Breast epithelium (tissue), 4 donors: ENCODE results near the gene MINDY2. TPM values are rescaled to one million over a fixed set of nuclear protein-coding genes. Genes with fewer than 3 reads are reported as not detected.

Experiments
- DNase-seq, 2 donors: peaks; one replicate each; pipeline ENCODE4 v3.0.0-alpha.2; 2019; ENCODE audit warnings: low spot score in 2 of 2
- H3K27ac ChIP-seq, 2 donors: fragments of 200-600 bp; sonication (generic) in 1 of 2; one replicate each; pipeline ENCODE4 v1.5.1; 2016 to 2019; ENCODE audit warnings: mild to moderate bottlenecking in 1 of 2
- H3K27me3 ChIP-seq, 2 donors: fragments of 200-600 bp; sonication (generic) in 1 of 2; one replicate each; pipeline versions ENCODE4 v1.5.1 to v1.6.0; 2017 to 2019; ENCODE audit warnings: control low read depth in 1 of 2, mild to moderate bottlenecking in 1 of 2
- H3K36me3 ChIP-seq: fragments of 200-600 bp; one replicate; pipeline ENCODE4 v1.5.1; 2019
- H3K4me1 ChIP-seq, 2 donors: fragments of 200-600 bp; sonication (generic); one replicate each; pipeline ENCODE4 v1.5.1; 2016 to 2019; ENCODE audit warnings: control low read depth in 1 of 2
- H3K4me3 ChIP-seq, 3 donors: fragments of 200-600 bp; sonication (generic); 1 replicate in 2 of 3; 2 replicates in 1 of 3; pipeline ENCODE4 v1.5.1; 2016 to 2019; ENCODE audit warnings: mild to moderate bottlenecking in 3 of 3, moderate library complexity in 2 of 3
- H3K9me3 ChIP-seq, 2 donors: fragments of 200-600 bp; sonication (generic) in 1 of 2; one replicate each; pipeline ENCODE4 v1.5.1; 2016 to 2019; ENCODE audit warnings: control low read depth in 1 of 2
- CTCF ChIP-seq, 3 donors: fragments of 450-650 bp; IDR thresholded peaks; one replicate each; pipeline ENCODE4 v1.5.1; 2016 to 2017; ENCODE audit warnings: antibody characterized with exemption in 3 of 3, mild to moderate bottlenecking in 3 of 3, moderate library complexity in 3 of 3
- POLR2A ChIP-seq: fragments of 450-650 bp; IDR thresholded peaks from one replicate; pipeline ENCODE4 v1.6.1; 2016; ENCODE audit warnings: antibody characterized with exemption, mild to moderate bottlenecking, moderate library complexity
- POLR2AphosphoS5 ChIP-seq, 3 donors: sonication (generic); formaldehyde crosslinking; IDR thresholded peaks; one replicate each; pipeline ENCODE4 v1.6.1; 2017; ENCODE audit warnings: antibody characterized with exemption in 3 of 3
- intact Hi-C: fragments of 100-400 bp; cut with DNase I; formaldehyde crosslinking; loops from one replicate; pipeline ENCODE4 v1.15.1; 2023; ENCODE audit warnings: low total_unique reads
- total RNA-seq, 3 donors: library from RNA; depleted of rRNA; stranded (reverse); fragments of >200 nt; gene quantifications; one replicate each; pipeline ENCODE4 v1.1.0, GENCODE V29; 2016

Gene MINDY2
- total RNA-seq, 3 donors from 2014 or later: 11.8 to 22.5 (median 17.7) TPM

DNA sequence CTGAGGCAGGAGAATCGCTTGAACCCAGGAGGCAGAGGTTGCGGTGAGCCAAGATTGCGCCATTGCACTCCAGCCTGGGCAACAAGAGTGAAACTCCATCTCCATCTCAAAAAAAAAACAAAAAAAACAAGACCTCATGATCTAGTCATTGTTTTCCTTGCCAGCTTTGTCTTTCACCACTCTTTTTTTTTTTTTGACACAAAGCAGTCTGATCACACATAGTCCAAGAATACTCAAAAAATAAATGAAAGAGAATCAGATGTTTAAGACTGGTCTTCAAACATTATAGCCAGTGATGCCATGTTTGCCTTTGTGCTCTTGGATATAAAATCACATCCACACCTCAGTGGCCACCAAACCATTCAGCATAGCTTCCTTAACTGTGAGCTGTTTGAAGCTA is 15.8 kb upstream of the MINDY2 start:
- DNase-seq: no peak
- intact Hi-C loops: no loop called here
- no peak overlapping the region for H3K4me3 ChIP-seq
- no peaks in the 10 kb centered on the region for H3K36me3 ChIP-seq
- no peaks in the 10 kb centered on the region for H3K4me1 ChIP-seq
- H3K9me3 ChIP-seq: no peaks in the 10 kb centered on the region
- H3K27ac ChIP-seq: no peak overlapping the region
- TF ChIP-seq POLR2AphosphoS5 (IDR thresholded peaks at IDR 0.05) (no peak), POLR2A (no peak), CTCF (IDR thresholded peaks at IDR 0.05) (no peak)
- H3K27me3 ChIP-seq: no peaks in the 10 kb centered on the region

DNA sequence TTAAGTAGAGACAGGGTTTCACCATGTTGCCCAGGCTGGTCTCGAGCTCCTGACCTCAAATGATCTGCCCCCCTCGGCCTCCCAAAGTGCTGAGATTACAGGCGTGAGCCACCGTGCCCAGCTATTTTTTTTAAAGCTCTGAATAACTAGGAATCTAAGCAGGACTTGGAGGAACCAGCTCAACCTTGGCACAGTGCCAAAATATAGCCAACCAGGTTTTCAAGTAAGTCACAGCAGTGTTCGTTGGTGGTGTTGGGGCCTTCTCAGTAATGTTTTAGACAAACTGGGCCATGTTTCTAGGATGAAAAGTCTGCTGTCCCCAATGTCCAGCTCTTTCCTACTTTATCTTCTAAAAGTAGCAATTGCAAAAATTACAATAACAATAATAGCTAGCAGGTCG is 15.1 kb upstream of the MINDY2 start:
- Histone ChIP-seq H3K4me3 (no peak overlapping the region), H3K27me3 (no peaks in the 10 kb centered on the region), H3K4me1 (no peaks in the 10 kb centered on the region), H3K36me3 (no peaks in the 10 kb centered on the region), H3K9me3 (no peaks in the 10 kb centered on the region), H3K27ac (no peak overlapping the region)
- intact Hi-C loops: no loop called here
- DNase-seq: no peak
- no peak for TF ChIP-seq CTCF (IDR thresholded peaks at IDR 0.05)
- no peak for TF ChIP-seq POLR2AphosphoS5 (IDR thresholded peaks at IDR 0.05)

DNA sequence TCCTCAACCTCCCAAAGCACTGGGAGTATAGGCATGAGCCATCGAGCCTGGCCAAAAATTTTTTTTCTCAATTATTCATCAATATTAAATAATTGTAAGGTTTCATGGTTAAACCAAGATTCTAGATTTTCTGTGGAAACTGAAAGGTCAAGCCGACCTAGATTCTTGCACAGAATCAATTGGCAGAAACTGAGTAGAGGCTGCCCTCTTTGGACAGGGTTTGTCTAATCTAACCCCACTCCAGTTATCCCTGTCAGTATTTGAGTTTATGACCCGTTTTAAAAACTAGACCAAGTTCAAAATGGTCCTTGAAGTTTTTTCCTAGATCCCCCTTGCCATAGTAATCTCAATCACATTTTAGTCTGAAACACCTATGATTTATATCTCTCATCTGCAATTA is 13.0 kb upstream of the MINDY2 start:
- H3K4me1 ChIP-seq: no peaks in the 10 kb centered on the region
- no peaks in the 10 kb centered on the region for H3K9me3 ChIP-seq
- no peaks in the 10 kb centered on the region for H3K27me3 ChIP-seq
- no peak overlapping the region for H3K4me3 ChIP-seq
- no peaks in the 10 kb centered on the region for H3K36me3 ChIP-seq
- TF ChIP-seq POLR2AphosphoS5 (IDR thresholded peaks at IDR 0.05): no peak
- no peak for TF ChIP-seq CTCF (IDR thresholded peaks at IDR 0.05)
- TF ChIP-seq POLR2A: no peak
- no peak for DNase-seq
- H3K27ac ChIP-seq: no peak overlapping the region
- intact Hi-C loops: no loop called here

GRCh38 chr15:58760385-58761009 is 10.6 kb upstream of the MINDY2 start:
- H3K27me3 ChIP-seq: no peaks in the 10 kb centered on the region
- TF ChIP-seq POLR2A (no peak), POLR2AphosphoS5 (IDR thresholded peaks at IDR 0.05) (no peak), CTCF (IDR thresholded peaks at IDR 0.05) (no peak)
- peaks cover 0 to 6% of the 10 kb centered on the region in 2 donors for H3K9me3 ChIP-seq
- no peak for DNase-seq
- intact Hi-C loops: no loop called here
- no peak overlapping the region for H3K4me3 ChIP-seq
- H3K27ac ChIP-seq: no peak overlapping the region
- H3K4me1 ChIP-seq: no peaks in the 10 kb centered on the region
- no peaks in the 10 kb centered on the region for H3K36me3 ChIP-seq

- no peak for TF ChIP-seq POLR2AphosphoS5 (IDR thresholded peaks at IDR 0.05)
- no peak for TF ChIP-seq POLR2A
- H3K4me3 ChIP-seq: no peak overlapping the region
- H3K9me3 ChIP-seq: peaks cover 0 to 6% of the 10 kb centered on the region in 2 donors
- H3K27ac ChIP-seq: no peak overlapping the region
- intact Hi-C loops: no loop called here
- H3K4me1 ChIP-seq: no peaks in the 10 kb centered on the region
- no peak for DNase-seq
- no peaks in the 10 kb centered on the region for H3K27me3 ChIP-seq
- H3K36me3 ChIP-seq: no peaks in the 10 kb centered on the region
Observed at GRCh38 chr15:58761010-58761388, 10.1 kb upstream of the MINDY2 start.

GRCh38 chr15:58762285-58762684 is 8.8 kb upstream of the MINDY2 start:
- no peak overlapping the region for H3K4me3 ChIP-seq
- H3K27ac ChIP-seq: no peak overlapping the region
- peaks cover 0 to 6% of the 10 kb centered on the region in 2 donors for H3K9me3 ChIP-seq
- no peaks in the 10 kb centered on the region for H3K27me3 ChIP-seq
- no peaks in the 10 kb centered on the region for H3K4me1 ChIP-seq
- no peaks in the 10 kb centered on the region for H3K36me3 ChIP-seq
- TF ChIP-seq POLR2AphosphoS5 (IDR thresholded peaks at IDR 0.05) (no peak), CTCF (IDR thresholded peaks at IDR 0.05) (no peak), POLR2A (no peak)
- DNase-seq: no peak
- intact Hi-C loops: no loop called here
